ENCODE results near the gene FASN. TPM values are rescaled to one million over a fixed set of nuclear protein-coding genes. Genes with fewer than 3 reads are reported as not detected.
A peak's percentile ranks its signal among the peaks of the same experiment; 100 is the strongest.

FASN gene
- polyA plus RNA-seq, 2 of the 4 experiments (the other 2 are of a cell fraction) = 12.9 to 169 TPM

- no peak for DNase-seq (ENCODE audit: low read depth in 1 of 2, low spot score in 1 of 2)
- ChIA-PET POLR2A (interaction anchor here (0.6 to 3.4 kb wide), 10 partner anchors 7 to 206 kb away, joined by 3 to 33 read pairs (median 4); partner anchors contain the start of genes DCXR, FASN and MAFG), CTCF (interaction anchor here (0.7 to 33.2 kb wide), 80 partner anchors 9 to 745 kb away, joined by 3 to 794 read pairs (median 6); partner anchors contain the start of genes DCXR, DUS1L, GPS1 and MAFG)
- TF ChIP-seq BHLHE40 (IDR thresholded peaks at IDR 0.05; ENCODE audit: low read depth, low read length) (no peak), KDM1A (IDR thresholded peaks at IDR 0.05; ENCODE audit: low read depth) (no peak), CHD4 (IDR thresholded peaks at IDR 0.05; ENCODE audit: borderline replicate concordance) (no peak), FOSL2 (IDR thresholded peaks at IDR 0.05) (no peak), FOSL2 (CRISPR knock-in tag; IDR thresholded peaks at IDR 0.05) (no peak), ZFP36 (IDR thresholded peaks at IDR 0.05; ENCODE audit: borderline replicate concordance, partially characterized antibody) (no peak), TP53 (CRISPR knock-in tag; IDR thresholded peaks at IDR 0.05) (no peak), GATA3 (IDR thresholded peaks at IDR 0.05; ENCODE audit: borderline replicate concordance) (no peak), CHD2 (IDR thresholded peaks at IDR 0.05; ENCODE audit: low read length, partially characterized antibody) (no peak), HOXA7 (CRISPR knock-in tag; IDR thresholded peaks at IDR 0.05) (no peak), CBX8 (IDR thresholded peaks at IDR 0.05) (no peak), HDAC2 (IDR thresholded peaks at IDR 0.05) (no peak), NPAS2 (CRISPR knock-in tag; IDR thresholded peaks at IDR 0.05; ENCODE audit: borderline replicate concordance) (no peak), EHMT2 (IDR thresholded peaks at IDR 0.05; ENCODE audit: low read depth) (no peak), PBX3 (IDR thresholded peaks at IDR 0.05) (no peak)
- peak overlapping the region; percentile 94 for H3K4me2 ChIP-seq
- WGBS (ENCODE audit: missing lambda C conversion rate) = 61% methylated on average over 31 of the region's 31 CpGs
- ATAC-seq = peak; percentile 6 to 40
- H3K4me3 ChIP-seq = no peak overlapping the region
- no peak for FAIRE-seq
- H3K4me1 ChIP-seq = peaks cover 5% of the 10 kb centered on the region; the same call in 1 of the 3 replicates
- peak overlapping the region in 1 of 2 experiments; percentile 64; a peak in 1 of 6 replicates for H3K27ac ChIP-seq
- H3K9me3 ChIP-seq = no peaks in the 10 kb centered on the region
Measured at GRCh38 chr17:82029990-82030469, 68.0 kb downstream of the FASN start.

- 90% methylated on average over 16 of the region's 16 CpGs for WGBS (ENCODE audit: missing lambda C conversion rate)
- FAIRE-seq (no peak), ATAC-seq (no peak), DNase-seq (ENCODE audit: low read depth in 1 of 2, low spot score in 1 of 2) (no peak)
- Histone ChIP-seq H3K4me2 (no peak overlapping the region), H3K4me1 (peaks cover 6% of the 10 kb centered on the region; the same call in 1 of the 3 replicates), H3K9me3 (no peaks in the 10 kb centered on the region), H3K4me3 (no peak overlapping the region), H3K27ac (no peak overlapping the region)
- no peak for TF ChIP-seq NFE2L2 (conservative IDR thresholded peaks at IDR 0.05; ENCODE audit: low read length)
- no peak for TF ChIP-seq CHD4 (IDR thresholded peaks at IDR 0.05; ENCODE audit: borderline replicate concordance)
- TF ChIP-seq POLR2AphosphoS2 (conservative IDR thresholded peaks at IDR 0.05; ENCODE audit: low read length) = no peak
- TF ChIP-seq E2F6 (IDR thresholded peaks at IDR 0.05; ENCODE audit: borderline replicate concordance, low read depth) = no peak
- TF ChIP-seq SREBF2 (IDR thresholded peaks at IDR 0.05) = no peak
- TF ChIP-seq REST (IDR thresholded peaks at IDR 0.05) = no peak
- TF ChIP-seq USF2 (IDR thresholded peaks at IDR 0.05) = no peak
- no peak for TF ChIP-seq HDAC2 (IDR thresholded peaks at IDR 0.05)
- POLR2A ChIA-PET = interaction anchor here (1.3 to 3.4 kb wide), 3 partner anchors 8 to 70 kb away, joined by 4 to 33 read pairs (median 12); partner anchors contain the start of genes DCXR and FASN
- CTCF ChIA-PET = interaction anchor here (0.8 to 33.2 kb wide), 45 partner anchors 10 to 746 kb away, joined by 3 to 794 read pairs (median 10); partner anchors contain the start of genes DCXR, DUS1L, GPS1 and MAFG
Measured at GRCh38 chr17:82029391-82029790, 68.6 kb downstream of the FASN start.

Measured in A549 (cell line).